ENCODE results near the gene TNFSF11.

TNFSF11 gene

DNA sequence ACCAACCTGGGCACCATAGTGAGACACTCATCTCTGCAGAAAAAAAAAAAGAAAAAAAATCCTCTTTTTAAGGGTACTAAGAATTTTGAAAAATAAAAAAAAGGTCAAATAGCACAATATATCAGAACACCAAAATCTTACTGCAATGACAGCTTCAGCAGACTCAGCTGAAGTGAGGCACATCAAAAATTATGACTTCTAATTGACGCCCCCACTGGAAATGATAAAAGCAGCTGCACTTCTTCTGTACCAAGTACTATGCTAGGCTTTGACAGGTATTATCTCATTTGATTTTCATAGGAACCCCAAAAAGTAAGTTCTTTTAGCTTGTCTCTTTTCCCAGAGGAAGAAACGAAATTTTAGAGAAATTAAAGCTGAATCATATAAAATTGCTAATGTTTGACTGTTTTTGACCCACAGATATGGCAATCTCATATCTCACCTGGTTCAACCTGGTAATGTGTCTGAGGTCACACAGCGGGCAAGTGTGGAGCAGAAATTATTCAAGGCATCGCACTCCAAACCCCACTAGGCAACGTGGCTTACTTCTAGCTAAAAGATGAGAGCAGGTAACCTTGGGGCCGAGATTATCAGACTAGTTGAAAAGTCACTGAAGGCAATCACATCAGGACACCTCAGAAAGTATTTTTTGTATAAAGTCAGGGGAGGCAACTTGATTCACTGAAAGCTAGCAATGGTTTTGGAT, 78.1 kb downstream of the TNFSF11 start:
- Histone ChIP-seq H3K9ac (ENCODE audit: low read depth in 1 of 2, low read length in 2 of 2) (no peak overlapping the region), H3K4me1 (ENCODE audit: control insufficient read depth in 2 of 2, insufficient read depth in 2 of 2, low read length in 2 of 2) (no peaks in the 10 kb centered on the region), H3K9me3 (ENCODE audit: control insufficient read depth in 2 of 2, low read length in 2 of 2) (no peaks in the 10 kb centered on the region), H3K36me3 (ENCODE audit: control insufficient read depth in 2 of 2, insufficient read depth in 2 of 2, low read length in 2 of 2) (no peaks in the 10 kb centered on the region), H3K4me3 (ENCODE audit: low read length in 2 of 2) (no peak overlapping the region), H3K27ac (ENCODE audit: low read depth in 2 of 2, low read length in 2 of 2) (no peak overlapping the region), H3K27me3 (ENCODE audit: control insufficient read depth in 2 of 2, insufficient read depth in 2 of 2, low read length in 2 of 2) (no peaks in the 10 kb centered on the region)

DNA sequence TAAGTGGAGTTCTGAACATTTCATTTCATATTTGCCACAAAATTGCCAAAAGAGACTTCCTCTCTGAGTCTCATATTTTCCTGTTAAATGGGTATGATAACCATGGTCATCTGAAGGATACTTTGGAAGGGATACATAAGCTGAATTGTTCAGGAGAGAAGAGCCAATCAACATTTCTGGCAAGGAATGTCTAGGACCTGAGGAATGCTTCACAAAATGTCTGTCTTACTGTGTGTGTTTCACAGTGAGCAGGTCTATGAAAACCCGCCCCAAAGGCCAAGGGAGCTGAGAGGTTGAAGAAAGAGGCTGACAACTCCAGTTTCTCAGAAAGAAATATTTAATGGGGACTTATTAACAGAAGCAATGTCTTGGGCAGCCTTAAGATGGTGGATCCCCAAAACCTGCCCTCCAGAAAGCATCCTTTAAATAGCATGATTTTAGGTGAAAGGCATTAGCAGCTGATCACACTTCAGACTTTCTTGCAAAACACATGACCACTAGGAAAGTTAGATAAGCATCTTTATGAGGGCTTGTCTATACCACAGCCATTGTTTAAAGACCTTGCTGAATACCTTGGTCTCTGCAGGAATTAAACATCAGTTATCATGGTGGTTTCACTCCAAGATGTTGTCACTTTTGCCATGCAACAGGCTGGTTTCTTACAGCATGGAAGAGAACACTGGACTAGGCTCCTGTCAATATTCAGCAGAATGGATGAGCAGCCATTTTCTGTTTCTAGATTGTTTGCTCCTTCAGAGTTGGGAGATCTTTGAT, 78.9 kb downstream of the TNFSF11 start:
- Histone ChIP-seq H3K4me1 (ENCODE audit: control insufficient read depth in 2 of 2, insufficient read depth in 2 of 2, low read length in 2 of 2) (no peaks in the 10 kb centered on the region), H3K4me3 (ENCODE audit: low read length in 2 of 2) (no peak overlapping the region), H3K9me3 (ENCODE audit: control insufficient read depth in 2 of 2, low read length in 2 of 2) (no peaks in the 10 kb centered on the region), H3K27me3 (ENCODE audit: control insufficient read depth in 2 of 2, insufficient read depth in 2 of 2, low read length in 2 of 2) (no peaks in the 10 kb centered on the region), H3K27ac (ENCODE audit: low read depth in 2 of 2, low read length in 2 of 2) (no peak overlapping the region), H3K36me3 (ENCODE audit: control insufficient read depth in 2 of 2, insufficient read depth in 2 of 2, low read length in 2 of 2) (no peaks in the 10 kb centered on the region), H3K9ac (ENCODE audit: low read depth in 1 of 2, low read length in 2 of 2) (no peak overlapping the region)

DNA sequence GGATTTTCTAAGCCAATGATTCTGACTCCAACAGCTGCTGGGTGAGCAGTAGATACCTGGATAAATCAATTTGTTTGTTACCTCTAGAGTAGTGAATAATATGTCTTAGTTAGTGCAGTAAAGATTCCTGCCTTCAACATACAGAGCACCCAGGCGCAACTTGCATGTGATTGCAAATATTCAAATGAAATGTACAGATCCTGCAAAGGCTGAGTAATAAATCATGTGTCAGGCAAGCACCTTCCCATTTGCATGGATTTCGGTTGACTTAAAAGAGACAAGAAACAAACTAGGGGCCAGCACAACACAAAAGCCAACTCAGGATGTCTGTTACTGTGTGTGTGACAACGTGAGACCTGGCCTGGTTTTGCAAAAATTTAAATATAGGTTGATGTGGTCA, 79.7 kb downstream of the TNFSF11 start:
- no peaks in the 10 kb centered on the region for H3K27me3 ChIP-seq (ENCODE audit: control insufficient read depth in 2 of 2, insufficient read depth in 2 of 2, low read length in 2 of 2)
- H3K4me3 ChIP-seq (ENCODE audit: low read length in 2 of 2): no peak overlapping the region
- no peaks in the 10 kb centered on the region for H3K36me3 ChIP-seq (ENCODE audit: control insufficient read depth in 2 of 2, insufficient read depth in 2 of 2, low read length in 2 of 2)
- no peak overlapping the region for H3K9ac ChIP-seq (ENCODE audit: low read depth in 1 of 2, low read length in 2 of 2)
- H3K4me1 ChIP-seq (ENCODE audit: control insufficient read depth in 2 of 2, insufficient read depth in 2 of 2, low read length in 2 of 2): no peaks in the 10 kb centered on the region
- H3K27ac ChIP-seq (ENCODE audit: low read depth in 2 of 2, low read length in 2 of 2): no peak overlapping the region
- H3K9me3 ChIP-seq (ENCODE audit: control insufficient read depth in 2 of 2, low read length in 2 of 2): no peaks in the 10 kb centered on the region

DNA sequence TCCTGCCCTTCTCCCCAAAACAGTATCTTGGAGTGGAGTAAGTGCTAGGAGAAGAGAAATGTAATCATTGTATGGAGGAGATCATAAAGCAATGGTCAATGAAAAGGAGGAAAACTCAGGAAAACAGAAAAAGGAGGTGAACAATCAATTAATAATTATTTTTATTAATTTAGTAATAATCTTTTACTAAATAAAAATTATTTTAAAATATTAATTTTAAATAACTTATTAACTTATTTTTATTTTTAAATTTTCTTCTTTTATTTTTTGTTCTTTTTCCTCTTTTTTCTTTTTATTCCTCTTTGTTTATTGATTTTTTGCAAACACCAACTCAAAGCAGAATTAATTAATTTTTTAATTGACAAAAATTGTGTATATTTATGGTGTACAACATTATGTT, 80.3 kb downstream of the TNFSF11 start:
- H3K9me3 ChIP-seq (ENCODE audit: control insufficient read depth in 2 of 2, low read length in 2 of 2): no peaks in the 10 kb centered on the region
- H3K4me3 ChIP-seq (ENCODE audit: low read length in 2 of 2): no peak overlapping the region
- no peaks in the 10 kb centered on the region for H3K4me1 ChIP-seq (ENCODE audit: control insufficient read depth in 2 of 2, insufficient read depth in 2 of 2, low read length in 2 of 2)
- H3K36me3 ChIP-seq (ENCODE audit: control insufficient read depth in 2 of 2, insufficient read depth in 2 of 2, low read length in 2 of 2): no peaks in the 10 kb centered on the region
- no peaks in the 10 kb centered on the region for H3K27me3 ChIP-seq (ENCODE audit: control insufficient read depth in 2 of 2, insufficient read depth in 2 of 2, low read length in 2 of 2)
- no peak overlapping the region for H3K27ac ChIP-seq (ENCODE audit: low read depth in 2 of 2, low read length in 2 of 2)
- no peak overlapping the region for H3K9ac ChIP-seq (ENCODE audit: low read depth in 1 of 2, low read length in 2 of 2)

DNA sequence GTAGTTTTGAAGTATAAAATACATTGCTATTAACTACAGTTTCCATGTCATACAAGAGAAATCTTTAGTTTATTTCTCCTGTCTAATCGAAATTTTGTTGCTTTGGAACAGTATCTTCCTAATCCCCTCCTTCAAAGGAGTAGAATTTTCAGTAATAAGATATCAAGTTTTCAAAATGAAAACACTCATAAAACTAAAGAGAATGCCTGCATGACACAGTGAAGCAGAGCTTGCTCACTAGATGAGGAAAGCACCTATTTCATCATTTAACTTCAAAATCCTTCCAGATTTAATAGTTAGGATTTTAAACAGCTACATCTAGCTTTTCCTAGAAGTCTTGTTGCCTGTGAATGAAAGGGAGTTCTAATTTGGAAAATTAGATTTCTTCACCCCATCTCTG, 80.8 kb downstream of the TNFSF11 start:
- Histone ChIP-seq H3K9me3 (ENCODE audit: control insufficient read depth in 2 of 2, low read length in 2 of 2) (no peaks in the 10 kb centered on the region), H3K27me3 (ENCODE audit: control insufficient read depth in 2 of 2, insufficient read depth in 2 of 2, low read length in 2 of 2) (no peaks in the 10 kb centered on the region), H3K36me3 (ENCODE audit: control insufficient read depth in 2 of 2, insufficient read depth in 2 of 2, low read length in 2 of 2) (no peaks in the 10 kb centered on the region), H3K9ac (ENCODE audit: low read depth in 1 of 2, low read length in 2 of 2) (no peak overlapping the region), H3K4me1 (ENCODE audit: control insufficient read depth in 2 of 2, insufficient read depth in 2 of 2, low read length in 2 of 2) (no peaks in the 10 kb centered on the region), H3K27ac (ENCODE audit: low read depth in 2 of 2, low read length in 2 of 2) (no peak overlapping the region), H3K4me3 (ENCODE audit: low read length in 2 of 2) (no peak overlapping the region)

DNA sequence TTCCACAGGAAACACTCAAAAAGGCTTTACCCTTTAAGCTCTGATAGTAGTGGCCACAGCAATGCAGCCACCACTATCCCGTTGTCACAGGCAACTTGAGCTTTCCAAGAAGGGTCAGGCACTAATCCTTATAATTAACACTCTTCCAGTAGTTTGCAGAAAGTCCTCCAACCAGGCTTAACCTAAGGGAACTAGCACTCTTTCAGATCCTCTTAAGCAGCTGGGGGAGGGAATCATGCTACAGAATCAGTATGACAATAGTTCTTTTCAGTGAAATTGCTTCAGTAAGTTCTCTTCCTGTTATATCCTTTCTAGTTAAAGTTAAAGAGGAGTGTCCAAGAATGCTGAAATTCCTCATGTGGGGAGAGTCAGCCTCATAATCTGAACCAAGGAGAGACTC, 82.2 kb downstream of the TNFSF11 start:
- Histone ChIP-seq H3K9me3 (ENCODE audit: control insufficient read depth in 2 of 2, low read length in 2 of 2) (no peaks in the 10 kb centered on the region), H3K4me1 (ENCODE audit: control insufficient read depth in 2 of 2, insufficient read depth in 2 of 2, low read length in 2 of 2) (no peaks in the 10 kb centered on the region), H3K9ac (ENCODE audit: low read depth in 1 of 2, low read length in 2 of 2) (no peak overlapping the region), H3K4me3 (ENCODE audit: low read length in 2 of 2) (no peak overlapping the region), H3K36me3 (ENCODE audit: control insufficient read depth in 2 of 2, insufficient read depth in 2 of 2, low read length in 2 of 2) (no peaks in the 10 kb centered on the region), H3K27ac (ENCODE audit: low read depth in 2 of 2, low read length in 2 of 2) (no peak overlapping the region), H3K27me3 (ENCODE audit: control insufficient read depth in 2 of 2, insufficient read depth in 2 of 2, low read length in 2 of 2) (no peaks in the 10 kb centered on the region)

DNA sequence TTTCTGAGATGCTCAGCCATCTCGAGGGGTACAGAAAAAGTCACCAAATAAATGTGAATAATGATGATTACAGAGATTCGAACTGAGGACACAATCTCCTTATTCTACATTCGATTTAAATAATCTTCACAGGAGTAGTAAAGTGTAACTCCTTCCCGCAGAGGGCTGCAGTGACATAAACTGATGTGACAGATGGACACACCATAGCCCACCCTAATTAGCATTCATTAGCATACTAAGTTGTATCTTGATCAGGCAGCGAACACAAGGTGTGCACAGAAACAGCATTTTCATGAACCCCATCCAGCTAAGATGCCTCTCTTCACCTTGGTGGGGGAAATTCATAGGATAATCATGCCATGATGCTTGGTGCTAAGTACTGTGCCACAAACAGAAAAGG, 83.0 kb downstream of the TNFSF11 start:
- no peaks in the 10 kb centered on the region for H3K27me3 ChIP-seq (ENCODE audit: control insufficient read depth in 2 of 2, insufficient read depth in 2 of 2, low read length in 2 of 2)
- no peaks in the 10 kb centered on the region for H3K9me3 ChIP-seq (ENCODE audit: control insufficient read depth in 2 of 2, low read length in 2 of 2)
- no peak overlapping the region for H3K4me3 ChIP-seq (ENCODE audit: low read length in 2 of 2)
- no peak overlapping the region for H3K9ac ChIP-seq (ENCODE audit: low read depth in 1 of 2, low read length in 2 of 2)
- no peaks in the 10 kb centered on the region for H3K36me3 ChIP-seq (ENCODE audit: control insufficient read depth in 2 of 2, insufficient read depth in 2 of 2, low read length in 2 of 2)
- H3K27ac ChIP-seq (ENCODE audit: low read depth in 2 of 2, low read length in 2 of 2): no peak overlapping the region
- H3K4me1 ChIP-seq (ENCODE audit: control insufficient read depth in 2 of 2, insufficient read depth in 2 of 2, low read length in 2 of 2): no peaks in the 10 kb centered on the region

Measured in mucosa of rectum (tissue), 2 donors.